NCI-H146 (cell line): ENCODE data around the gene WDR88.
"Not testable (repeated sequence)": the region's sequence is repeated elsewhere in the genome, so short reads cannot be mapped to it uniquely, and the experiment has no call there.

Experiments used
- DNase-seq: peaks from one replicate; lab custom pipeline; 2025; lab: John Stamatoyannopoulos, UW

Gene WDR88

DNA sequence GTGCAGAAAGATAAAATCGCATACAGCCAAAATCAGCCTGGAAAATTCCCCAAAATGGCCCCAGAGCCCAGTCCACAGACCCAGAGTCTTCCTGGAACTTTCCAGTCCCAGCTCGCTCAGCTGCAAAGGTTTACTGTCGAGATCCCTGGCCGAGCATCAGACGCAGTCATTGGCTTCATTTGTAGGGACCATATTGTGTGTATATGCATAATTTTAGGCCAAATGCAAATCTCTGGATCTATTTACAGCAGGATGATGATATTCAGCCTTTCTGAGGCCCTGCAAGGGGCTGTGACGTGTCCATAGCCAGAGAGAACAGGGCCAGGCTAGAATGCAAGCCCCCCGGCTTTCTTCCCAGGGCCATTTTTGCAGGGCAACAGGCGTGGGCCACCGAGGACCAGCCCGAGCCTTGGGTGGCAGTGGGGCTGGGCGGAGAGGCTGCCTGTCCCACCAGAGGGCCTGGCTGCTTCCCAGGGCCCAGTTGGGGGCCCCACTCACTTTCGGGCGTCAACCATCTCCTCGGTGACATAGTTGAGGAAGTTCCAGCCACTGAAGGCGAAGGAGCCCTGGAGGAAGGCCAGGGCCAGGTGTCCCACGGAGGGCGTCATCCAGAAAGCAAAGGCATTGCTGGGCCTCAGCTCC lies 80.0 kb downstream of the WDR88 start:
- no peak for DNase-seq

DNA sequence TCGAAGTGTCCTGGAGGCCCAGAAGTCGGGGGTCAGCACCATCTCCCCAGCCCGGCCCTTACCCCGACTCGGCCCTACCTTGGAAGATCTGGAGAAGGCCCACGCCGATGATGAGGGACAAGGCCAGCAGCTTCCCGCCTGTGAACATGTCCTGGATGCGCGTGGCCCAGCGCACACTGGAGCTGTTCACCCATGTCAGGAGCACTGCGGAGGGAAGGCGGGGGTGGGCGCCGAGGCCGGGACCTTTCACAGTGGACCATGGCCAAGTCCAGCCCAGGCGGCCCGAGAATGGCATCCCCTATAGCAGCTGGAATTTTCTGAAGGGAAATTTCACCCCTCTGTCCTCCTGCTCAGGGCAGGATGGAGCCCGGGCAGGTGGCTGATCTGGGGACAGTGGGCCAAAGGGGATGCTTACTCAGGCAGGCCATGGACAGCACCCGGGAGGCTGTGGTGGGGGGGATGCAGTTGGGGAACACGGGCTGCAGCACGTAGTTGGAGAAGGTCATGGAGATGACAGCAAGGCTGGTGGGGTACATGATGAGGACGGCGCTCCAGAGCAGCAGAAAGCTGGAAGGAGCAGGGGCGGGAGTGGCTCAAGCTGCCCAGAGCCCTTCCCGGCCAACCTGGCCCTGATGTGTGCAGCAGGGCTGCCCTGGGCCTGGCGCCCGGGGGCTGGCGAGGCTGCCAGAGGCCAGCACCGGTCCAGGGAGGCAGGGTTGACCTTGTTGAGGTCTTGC lies 80.7 kb downstream of the WDR88 start:
- no peak for DNase-seq

DNA sequence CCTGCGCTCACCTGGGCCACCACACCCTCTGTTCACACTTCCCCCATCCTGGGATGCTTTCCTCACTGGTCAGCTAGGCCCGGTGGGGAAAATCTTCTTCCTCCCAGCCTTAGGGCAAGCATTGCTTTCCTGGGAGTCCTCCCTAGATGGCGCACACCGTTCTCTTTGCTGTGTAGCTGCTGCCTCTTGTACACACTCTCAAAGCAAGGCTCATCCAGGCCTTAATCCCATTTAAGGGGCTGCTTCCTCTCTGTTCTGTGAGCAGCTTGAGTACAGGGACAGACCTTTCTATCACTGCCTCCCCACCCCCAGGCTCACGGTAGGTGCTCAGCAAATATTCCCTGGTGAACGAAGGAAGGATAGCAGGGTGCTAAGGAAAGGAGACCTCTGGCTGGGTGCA lies 82.7 kb downstream of the WDR88 start:
- DNase-seq = peak; percentile 61

DNA sequence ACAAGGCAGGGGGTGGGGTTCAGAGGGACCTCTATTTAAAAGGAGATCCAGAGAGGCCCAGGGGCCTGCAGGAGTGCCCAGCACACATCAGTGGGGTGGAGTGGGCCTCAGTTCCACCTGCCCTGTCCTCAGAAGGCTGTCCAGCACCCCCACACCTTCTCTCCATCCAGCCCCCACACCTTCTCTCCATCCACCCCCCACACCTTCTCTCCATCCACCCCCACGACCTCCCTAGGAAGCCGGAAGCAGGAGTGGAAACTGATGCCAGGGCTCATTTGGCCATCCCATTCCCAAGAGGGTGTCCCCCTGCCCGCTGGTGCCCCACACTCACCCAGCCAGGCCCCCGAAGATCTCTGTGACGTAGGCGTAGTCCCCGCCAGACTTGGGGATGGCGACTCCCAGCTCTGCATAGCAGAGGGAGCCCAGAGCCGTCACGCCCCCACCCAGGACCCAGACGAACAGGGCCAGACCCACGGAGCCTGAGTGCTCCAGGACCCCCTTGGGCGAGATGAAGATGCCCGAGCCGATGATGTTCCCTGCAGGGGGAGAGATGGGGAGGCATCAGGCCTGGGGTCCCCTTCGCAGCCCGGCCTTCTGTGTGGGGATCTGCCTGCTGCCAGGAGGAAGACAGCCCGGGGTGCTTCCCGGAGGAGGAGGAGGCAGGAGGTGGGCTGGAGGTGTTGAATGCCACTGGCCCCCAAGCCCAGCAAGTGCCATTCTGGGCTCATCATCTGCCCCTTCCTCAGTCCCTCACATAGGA lies 83.7 kb downstream of the WDR88 start:
- DNase-seq = no peak

DNA sequence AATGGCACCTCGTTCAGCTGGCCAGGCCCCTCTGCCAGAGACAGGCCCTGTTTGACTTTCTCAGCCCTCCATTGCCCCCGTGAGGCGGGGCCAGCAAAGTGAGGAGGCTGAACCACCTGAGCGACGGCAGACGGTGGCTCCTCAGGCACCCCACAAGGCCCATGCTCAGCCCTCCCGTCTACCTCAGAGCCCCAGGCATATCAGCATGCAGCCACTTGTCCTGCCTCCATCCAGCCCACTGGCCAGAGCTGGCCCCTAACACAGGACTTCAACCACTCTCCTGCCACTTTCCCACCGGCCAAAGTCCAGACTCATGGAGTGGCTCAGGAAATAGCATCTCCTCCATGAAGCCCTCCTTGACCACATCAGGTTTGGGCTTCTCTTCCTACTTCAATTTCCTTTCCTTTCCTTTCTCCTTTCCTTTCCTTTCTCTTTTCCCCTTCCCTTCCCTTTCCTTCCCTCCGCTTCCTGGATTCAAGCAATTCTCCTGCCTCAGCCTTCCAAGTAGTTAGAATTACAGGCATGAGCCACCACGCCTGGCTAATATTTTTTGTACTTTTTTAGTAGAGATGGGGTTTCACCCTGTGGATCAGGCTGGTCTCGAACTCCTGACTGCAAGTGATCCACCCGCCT lies 84.4 kb downstream of the WDR88 start:
- no peak for DNase-seq

DNA sequence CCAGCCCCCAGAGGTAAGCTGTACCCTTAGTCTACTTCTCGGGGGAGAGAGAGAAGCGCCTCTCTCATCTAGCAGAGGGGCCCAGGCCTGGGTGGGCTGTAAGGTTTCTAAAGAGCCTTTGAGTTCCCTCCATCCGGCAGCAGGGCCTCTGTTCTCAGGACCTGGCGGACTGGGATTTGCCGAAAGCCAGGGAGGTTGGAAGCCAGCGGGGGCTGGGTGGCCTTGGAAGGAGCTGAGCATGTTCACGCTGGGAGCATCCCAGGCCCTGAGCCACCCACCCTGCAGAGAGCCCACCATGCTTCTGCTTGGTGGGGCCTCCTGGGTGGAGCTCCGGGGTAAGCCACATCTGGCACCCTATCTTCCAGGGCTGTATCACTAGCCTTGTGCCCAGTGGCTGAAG lies 86.0 kb downstream of the WDR88 start:
- DNase-seq = no peak

DNA sequence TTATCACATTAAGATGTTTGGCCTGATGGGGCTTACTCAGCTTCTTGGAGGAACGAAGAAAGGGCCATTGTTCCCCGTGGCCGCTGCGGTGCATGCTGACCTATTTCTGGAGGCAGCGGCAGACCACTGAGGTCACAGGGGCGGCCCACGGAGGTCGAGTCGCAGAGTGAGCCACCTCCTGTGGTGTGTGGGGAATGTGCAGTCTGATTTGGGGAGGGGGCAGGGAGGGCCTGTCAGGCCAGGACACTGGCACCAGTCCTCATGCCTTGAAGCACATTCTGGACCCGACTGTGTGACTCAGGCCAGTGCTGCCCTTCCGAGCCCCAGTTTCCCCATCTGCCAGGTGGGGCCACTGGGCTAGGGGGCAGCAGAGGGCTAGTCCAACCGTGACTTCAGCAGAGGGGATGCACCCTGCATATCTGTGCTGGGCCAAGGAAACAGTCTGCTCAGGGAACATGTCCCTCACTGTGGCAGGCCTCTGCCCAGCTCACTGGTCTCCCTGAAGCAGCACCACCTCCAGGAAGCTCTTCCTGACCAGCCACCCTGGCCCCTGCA lies 87.4 kb downstream of the WDR88 start:
- no peak for DNase-seq

GRCh38 chr19:33220115-33220514 lies 88.2 kb downstream of the WDR88 start:
- DNase-seq = no peak

DNA sequence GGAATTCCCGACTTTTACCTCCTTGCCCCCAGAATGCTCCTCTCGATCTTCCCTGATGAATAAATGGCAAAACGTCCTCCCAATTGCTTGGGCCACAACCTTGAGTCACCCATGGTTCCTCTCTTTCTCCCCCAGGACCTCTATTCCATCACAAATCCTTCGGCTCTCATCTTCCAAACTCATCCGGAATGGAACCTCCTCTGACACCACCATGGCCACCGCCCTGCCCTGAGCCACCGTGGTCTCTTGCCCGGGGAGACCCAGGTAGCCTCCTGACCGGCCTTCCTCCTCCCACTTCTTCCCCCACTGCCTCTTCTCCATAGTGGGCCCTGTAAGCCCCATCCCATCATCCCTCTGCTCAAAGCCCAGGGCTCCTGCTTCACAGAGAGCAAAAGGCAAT lies 88.8 kb downstream of the WDR88 start:
- DNase-seq = no peak

GRCh38 chr19:33221638-33222037 lies 89.7 kb downstream of the WDR88 start:
- DNase-seq = no peak

DNA sequence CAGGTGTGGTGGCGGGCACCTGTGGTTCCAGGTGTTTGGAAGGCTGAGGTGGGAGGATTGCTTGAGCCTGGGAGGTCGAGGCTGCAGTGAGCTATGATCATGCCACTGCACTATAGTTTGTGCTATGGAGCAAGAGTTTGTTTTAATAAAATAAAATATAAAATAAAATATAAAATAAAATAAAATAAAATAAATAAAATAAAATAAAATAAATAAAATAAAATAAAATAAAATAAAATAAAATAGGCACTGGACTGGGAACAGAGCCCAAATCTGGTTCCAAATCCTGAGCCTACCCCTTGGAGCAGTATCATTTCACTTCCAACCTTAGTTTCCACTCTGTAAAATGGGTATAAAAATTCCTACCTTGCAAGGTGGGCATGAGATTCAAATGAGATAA lies 90.3 kb downstream of the WDR88 start:
- DNase-seq = not testable (repeated sequence)

GRCh38 chr19:33224694-33225457 lies 93.0 kb downstream of the WDR88 start:
- DNase-seq = no peak
